Activated naive CD8-positive, alpha-beta T cell treated with anti-CD3 and anti-CD28 coated beads, Interleukin-2, amount 50 U/mL, for 16 hours (primary cell): ENCODE data around the gene EHD3.

ENCODE experiments used
- DNase-seq: peaks from one replicate; pipeline ENCODE4 v3.0.0-alpha.2; 2020; ENCODE audit warnings: low read depth, low spot score

Gene EHD3

DNA sequence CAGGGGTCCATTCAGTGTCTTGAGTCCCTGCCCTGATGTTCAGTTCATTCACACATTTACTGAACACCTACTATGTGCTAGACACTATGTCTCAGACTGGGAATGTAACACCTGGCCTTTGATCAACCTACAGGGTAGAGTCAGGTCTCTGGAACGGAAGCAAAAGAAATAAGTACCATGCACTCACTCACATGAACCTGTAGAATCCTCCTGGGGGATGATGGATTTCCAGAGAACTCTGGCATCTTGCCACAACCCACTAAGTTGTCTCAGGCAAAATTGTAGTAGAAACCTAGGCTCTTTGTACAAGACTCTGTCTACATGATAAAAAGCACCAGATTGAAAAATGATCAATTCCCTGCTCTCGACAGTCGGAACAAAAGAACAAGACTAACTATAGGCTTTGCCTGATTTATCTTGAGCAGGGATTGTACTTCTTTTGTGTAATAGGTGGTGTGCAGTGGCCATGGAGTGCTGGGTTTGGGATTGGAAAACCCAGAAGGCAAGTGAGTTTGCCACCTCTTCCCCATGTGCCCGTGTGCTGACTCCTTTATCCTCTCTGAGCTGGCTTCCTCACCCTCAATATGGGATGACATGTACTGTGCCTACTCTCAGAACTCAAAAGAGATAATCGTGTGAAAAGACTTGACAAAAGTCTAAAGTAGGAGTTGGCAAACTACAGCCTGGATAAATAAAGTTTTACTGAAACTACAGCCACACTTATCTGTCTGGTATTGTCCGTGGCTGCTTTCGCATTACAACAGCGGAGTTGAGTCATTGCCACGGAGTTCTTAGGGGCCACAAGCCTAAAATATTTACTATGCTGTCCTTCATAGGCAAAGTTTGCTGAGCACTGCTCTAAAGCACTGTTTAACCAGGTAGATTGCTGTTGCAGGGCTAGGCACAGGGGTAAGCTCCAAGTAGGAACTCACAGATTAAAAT lies 21.0 kb upstream of the EHD3 start:
- DNase-seq: no peak

GRCh38 chr2:31213601-31214443 lies 20.1 kb upstream of the EHD3 start:
- no peak for DNase-seq

GRCh38 chr2:31214444-31214915 lies 19.5 kb upstream of the EHD3 start:
- no peak for DNase-seq

- no peak for DNase-seq
Observed at GRCh38 chr2:31216734-31217133, 17.2 kb upstream of the EHD3 start.

GRCh38 chr2:31217465-31218200 lies 16.3 kb upstream of the EHD3 start, which contains the start of gene CAPN14:
TSS of gene CAPN14 (minus strand) at chr2:31217515. CDS start at chr2:31205447, 12,068 bp downstream.
- no peak for DNase-seq

- DNase-seq: no peak
Observed at GRCh38 chr2:31219131-31219969, 14.6 kb upstream of the EHD3 start.

DNA sequence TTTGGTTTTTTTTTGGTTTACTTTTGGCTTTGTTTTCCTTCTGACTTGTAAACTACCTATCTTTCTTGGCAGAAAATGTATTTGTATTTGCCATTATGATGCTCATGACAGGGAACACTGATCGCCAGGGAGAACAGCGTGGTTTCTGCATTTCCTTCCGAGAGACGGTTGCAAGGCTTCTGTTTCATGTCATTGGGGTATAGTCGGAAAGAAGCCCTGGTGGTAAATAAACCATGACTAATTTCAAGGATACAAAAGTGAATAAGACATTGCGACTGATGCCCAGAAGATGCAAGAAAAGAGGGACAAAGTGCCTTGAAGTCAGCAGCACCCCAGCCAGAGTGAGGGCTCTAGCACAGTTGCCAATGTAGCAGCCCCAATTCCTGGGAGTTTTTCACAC lies 12.4 kb upstream of the EHD3 start:
- no peak for DNase-seq

DNA sequence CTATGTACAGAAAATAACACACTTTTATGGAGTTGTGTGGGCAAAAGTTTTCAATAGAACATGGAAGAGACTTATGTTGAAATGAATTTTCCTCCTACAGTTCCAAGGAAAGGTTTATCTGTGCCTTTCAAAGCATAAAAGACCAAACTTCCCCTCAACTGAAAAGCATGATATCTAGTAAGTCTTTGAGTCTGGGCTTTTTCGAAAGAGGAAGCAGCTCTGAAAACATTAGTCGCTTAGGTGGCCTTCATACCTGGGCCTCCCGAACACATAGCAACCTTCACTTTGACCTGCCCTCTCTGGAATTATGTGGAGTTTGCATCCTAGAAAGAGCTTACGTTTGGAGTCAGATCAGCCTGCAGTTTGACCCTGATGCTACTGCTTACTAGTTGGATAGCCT lies 11.9 kb upstream of the EHD3 start:
- DNase-seq: no peak

DNA sequence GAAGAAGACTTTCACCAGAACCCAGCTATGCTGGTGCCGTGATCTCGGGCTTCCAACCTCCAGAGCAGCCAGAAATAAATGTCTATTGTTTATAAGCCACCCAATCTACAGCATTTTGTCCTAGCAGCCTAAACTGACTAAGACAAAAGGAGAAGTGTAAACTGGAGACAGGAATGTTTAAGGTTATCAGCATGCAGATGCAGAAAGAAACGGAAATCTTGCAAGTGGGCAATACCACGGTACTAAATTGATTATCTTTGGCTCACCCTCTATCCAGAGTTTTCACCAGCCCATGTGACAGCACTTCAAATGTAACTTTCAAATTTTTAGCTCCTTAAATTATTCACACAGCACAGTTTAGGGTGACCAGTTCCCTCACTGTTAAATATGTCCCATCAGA lies 10.9 kb upstream of the EHD3 start:
- no peak for DNase-seq

DNA sequence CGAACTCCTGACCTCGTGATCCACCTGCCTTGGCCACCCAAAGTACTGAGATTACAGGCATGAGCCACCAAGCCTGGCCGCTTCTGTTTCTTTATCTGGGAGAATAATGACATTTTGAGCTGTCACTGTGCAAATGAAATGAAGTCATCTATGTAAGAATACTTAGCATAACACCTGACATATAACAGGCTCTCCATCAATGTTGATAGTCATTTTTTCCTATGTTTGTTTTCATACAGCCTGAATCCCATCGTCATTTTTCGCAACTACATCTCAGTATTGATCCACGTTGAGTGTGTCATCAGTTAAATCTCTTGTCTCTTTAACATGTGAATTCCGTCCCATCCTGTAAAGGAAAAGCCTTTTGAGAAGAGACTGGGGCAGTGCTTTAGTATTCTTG lies 10.2 kb upstream of the EHD3 start:
- no peak for DNase-seq

GRCh38 chr2:31226266-31226665 lies 7.7 kb upstream of the EHD3 start:
- DNase-seq: no peak

GRCh38 chr2:31227110-31227509 lies 6.8 kb upstream of the EHD3 start:
- DNase-seq: no peak

- no peak for DNase-seq
Observed at GRCh38 chr2:31227711-31228125, 6.2 kb upstream of the EHD3 start.

- DNase-seq: no peak
Observed at GRCh38 chr2:31228717-31229116, 5.2 kb upstream of the EHD3 start.

GRCh38 chr2:31230751-31231150 lies 3.2 kb upstream of the EHD3 start:
- no peak for DNase-seq

DNA sequence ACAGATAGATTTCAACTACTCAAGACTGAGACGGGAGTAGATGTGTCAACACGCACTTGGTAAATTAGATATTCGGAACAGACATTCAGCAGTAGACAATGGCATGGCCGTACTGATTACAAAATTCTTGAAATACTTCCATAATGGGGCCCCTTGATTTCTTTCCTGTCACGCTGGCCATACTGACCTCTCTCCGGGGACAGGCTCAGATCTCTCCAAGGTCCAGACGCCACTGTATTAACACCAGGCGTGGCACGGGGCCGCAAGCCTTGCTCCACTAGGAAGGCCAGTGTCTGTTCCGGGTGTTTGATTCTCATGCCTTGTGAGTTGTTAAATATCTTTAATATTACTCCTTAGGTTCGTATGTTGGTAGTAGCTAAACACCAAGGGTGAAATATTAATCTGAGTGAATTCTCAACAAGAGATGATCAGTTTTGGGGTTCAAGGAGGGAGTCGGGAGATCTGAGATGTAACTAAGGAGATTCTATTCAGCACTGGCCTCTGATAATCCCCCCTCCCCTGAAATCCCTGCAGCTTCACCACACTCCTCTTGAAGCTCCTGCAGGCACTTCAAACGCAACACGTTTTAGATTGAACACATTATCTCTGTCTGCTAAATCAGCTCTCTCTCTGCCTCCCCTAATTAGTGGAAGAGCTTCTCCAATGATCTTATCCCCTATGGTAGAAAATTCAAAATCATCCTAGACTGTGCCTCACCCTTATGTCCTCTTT lies 2.2 kb upstream of the EHD3 start:
- DNase-seq: no peak

- DNase-seq: no peak
Observed at GRCh38 chr2:31232586-31232985, 1.4 kb upstream of the EHD3 start.

GRCh38 chr2:31233231-31233630 lies 721 bp upstream of the EHD3 start:
- DNase-seq: no peak

- DNase-seq: no peak
Observed at GRCh38 chr2:31234683-31235503, 941 bp downstream of the EHD3 start.
